Natural killer cell treated with Interleukin-12 subunit alpha and Interleukin-12 subunit beta and Interleukin-15 and Interleukin-18, amount 100 ng/mL, for 72 hours (primary cell): ENCODE data around the gene SERPINA7. TPM values are rescaled to one million over a fixed set of nuclear protein-coding genes. Genes with fewer than 3 reads are reported as not detected.
"Not testable (repeated sequence)": the region's sequence is repeated elsewhere in the genome, so short reads cannot be mapped to it uniquely, and the experiment has no call there.

Experiments used
- ATAC-seq, 2 donors: fragments of 150-1000 bp; cut with Tn5 transposase in 1 of 2; sonication (Bioruptor Pico), chemical (Tn5 transposase) in 1 of 2; 2 replicates each; pipeline ENCODE4 v1.10.0; 2021
- DNase-seq: peaks from one replicate; pipeline ENCODE4 v3.0.0; 2022; ENCODE audit warnings: low spot score
- H3K27ac Mint-ChIP-seq, 2 donors: 1 replicate in 1 of 2; 2 replicates in 1 of 2; pipeline ENCODE4 v1.8.0; 2022; ENCODE audit warnings: mixed read lengths in 2 of 2, mild to moderate bottlenecking in 1 of 2, moderate library complexity in 1 of 2
- H3K27me3 Mint-ChIP-seq, 2 donors: 1 replicate in 1 of 2; 2 replicates in 1 of 2; pipeline ENCODE4 v1.8.0; 2022; ENCODE audit warnings: mixed read lengths in 2 of 2
- H3K36me3 Mint-ChIP-seq: one replicate; pipeline ENCODE4 v1.8.0; 2022; ENCODE audit warnings: mixed read lengths
- H3K4me1 Mint-ChIP-seq, 2 donors: 1 replicate in 1 of 2; 2 replicates in 1 of 2; pipeline ENCODE4 v1.8.0; 2022; ENCODE audit warnings: low read depth in 2 of 2, mixed read lengths in 2 of 2, mild to moderate bottlenecking in 1 of 2
- H3K4me3 Mint-ChIP-seq: one replicate; pipeline ENCODE4 v1.8.0; 2022; ENCODE audit warnings: mixed read lengths
- H3K9me3 Mint-ChIP-seq: 2 replicates; pipeline ENCODE4 v1.8.0; 2022; ENCODE audit warnings: mixed read lengths
- total RNA-seq, 2 donors: library from RNA; stranded (reverse); gene quantifications; one replicate each; pipeline ENCODE4 v1.2.3, GENCODE V29; 2022

SERPINA7 gene
- total RNA-seq, 2 donors from 2014 or later = not detected

DNA sequence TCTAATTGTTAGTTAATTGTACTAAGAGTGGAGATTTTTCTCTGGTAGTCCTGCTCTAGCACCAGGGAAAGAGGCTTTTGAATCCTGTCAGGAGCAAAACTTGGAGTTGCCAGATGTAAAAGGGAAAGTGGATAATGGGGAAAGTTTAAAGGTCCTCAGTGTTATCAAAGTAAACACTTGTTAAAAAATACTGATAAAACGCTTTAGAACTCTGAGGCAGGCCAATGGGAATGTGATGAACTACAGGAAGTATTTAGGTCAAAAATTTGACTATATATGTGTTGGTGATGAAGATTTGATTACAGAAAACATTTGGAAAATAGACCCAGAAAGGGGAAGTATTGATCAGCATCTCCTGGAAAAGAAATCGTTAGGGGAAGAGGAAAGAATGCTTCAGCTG, 32.8 kb downstream of the SERPINA7 start:
- H3K36me3 Mint-ChIP-seq = no peaks in the 10 kb centered on the region
- H3K9me3 Mint-ChIP-seq = no peaks in the 10 kb centered on the region
- H3K4me1 Mint-ChIP-seq = no peaks in the 10 kb centered on the region
- H3K27me3 Mint-ChIP-seq = peaks cover 0 to 5% of the 10 kb centered on the region in 2 donors
- no peak overlapping the region for H3K27ac Mint-ChIP-seq
- no peak overlapping the region for H3K4me3 Mint-ChIP-seq
- ATAC-seq (no peak), DNase-seq (no peak)

DNA sequence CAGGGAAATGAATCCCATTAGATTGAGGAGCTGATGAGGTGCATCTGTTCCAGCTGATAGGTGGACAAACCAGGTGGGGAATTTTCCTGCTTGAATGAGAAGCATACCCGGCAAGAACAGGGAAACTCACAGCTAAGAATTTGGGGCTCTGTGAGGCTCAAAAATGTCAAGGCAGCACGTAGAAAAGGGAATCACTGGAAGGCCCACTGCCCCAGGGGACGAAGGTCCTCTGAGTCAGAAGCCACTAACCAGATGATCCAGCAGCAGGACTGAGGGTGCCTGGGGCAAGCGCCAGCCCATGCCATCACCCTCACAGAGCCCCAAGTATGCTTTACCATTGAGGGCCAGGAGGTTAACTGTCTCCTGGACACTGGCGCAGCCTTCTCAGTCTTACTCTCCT, 37.9 kb downstream of the SERPINA7 start:
- H3K27ac Mint-ChIP-seq, H3K36me3 Mint-ChIP-seq, H3K4me3 Mint-ChIP-seq, H3K27me3 Mint-ChIP-seq, DNase-seq, H3K9me3 Mint-ChIP-seq, H3K4me1 Mint-ChIP-seq, ATAC-seq: not testable (repeated sequence)

DNA sequence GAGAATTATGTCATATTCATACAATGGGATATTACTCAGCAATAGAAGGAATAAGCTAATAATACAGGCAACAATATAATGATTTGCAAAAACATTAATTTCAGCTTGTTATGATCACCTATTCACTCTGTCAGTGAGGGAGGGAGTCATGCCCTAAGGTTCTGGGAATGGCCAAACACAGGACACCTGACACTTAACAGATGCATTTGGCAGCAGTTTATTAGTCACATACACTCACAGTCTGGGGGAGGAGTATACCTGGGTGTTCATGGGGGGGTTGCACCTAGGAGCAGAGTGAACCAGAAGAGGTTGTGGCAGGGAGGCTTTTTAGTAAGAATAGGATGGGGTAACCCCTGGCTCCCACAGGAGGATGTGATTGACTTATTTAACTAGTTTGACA, 38.3 kb downstream of the SERPINA7 start:
- Mint-ChIP-seq H3K27ac (no peak overlapping the region), H3K4me1 (no peaks in the 10 kb centered on the region), H3K4me3 (no peak overlapping the region), H3K36me3 (no peaks in the 10 kb centered on the region), H3K9me3 (no peaks in the 10 kb centered on the region), H3K27me3 (peaks cover 0 to 3% of the 10 kb centered on the region in 2 donors)
- ATAC-seq (no peak), DNase-seq (no peak)

DNA sequence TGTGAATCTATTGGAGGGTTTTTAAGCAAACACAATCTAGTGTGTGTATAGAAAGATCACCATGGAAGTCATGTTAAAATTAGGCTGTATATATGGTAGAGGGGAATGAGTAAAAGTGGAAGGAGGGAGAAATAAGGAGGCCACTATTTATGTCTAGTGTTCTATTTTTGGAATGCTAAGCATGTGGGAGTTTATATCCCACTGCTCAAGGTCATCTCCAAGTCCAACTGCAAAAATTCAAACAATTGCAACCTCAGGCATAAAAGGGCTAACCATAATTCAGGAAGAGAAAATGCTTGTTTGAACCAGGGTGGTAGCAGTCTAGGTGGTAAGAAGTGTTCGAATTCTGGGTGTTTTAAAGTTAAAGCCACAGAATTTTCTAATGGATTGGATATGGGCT, 39.2 kb downstream of the SERPINA7 start:
- no peaks in the 10 kb centered on the region for H3K36me3 Mint-ChIP-seq
- no peak for ATAC-seq
- peaks cover 0 to 2% of the 10 kb centered on the region in 2 donors for H3K27me3 Mint-ChIP-seq
- no peak overlapping the region for H3K27ac Mint-ChIP-seq
- H3K9me3 Mint-ChIP-seq = no peaks in the 10 kb centered on the region
- no peak overlapping the region for H3K4me3 Mint-ChIP-seq
- H3K4me1 Mint-ChIP-seq = no peaks in the 10 kb centered on the region
- DNase-seq = no peak

DNA sequence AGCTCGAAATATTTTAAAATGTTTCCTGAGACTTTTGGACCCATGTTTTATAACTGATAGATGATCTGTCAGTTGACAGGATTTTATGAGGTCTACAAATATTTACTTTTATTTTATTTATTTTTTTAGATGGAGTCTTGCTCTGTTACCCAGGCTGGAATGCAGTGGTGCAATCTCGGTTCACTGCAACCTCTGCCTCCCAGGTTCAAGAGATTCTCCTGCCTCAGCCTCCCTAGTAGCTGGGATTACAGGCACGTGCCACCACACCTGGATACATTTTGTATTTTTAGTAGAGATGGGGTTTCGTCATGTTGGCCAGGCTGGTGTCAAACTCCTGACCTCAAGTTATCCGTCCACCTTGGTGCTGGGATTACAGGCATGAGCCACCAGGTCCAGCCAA, 50.0 kb downstream of the SERPINA7 start:
- not testable (repeated sequence) for H3K36me3 Mint-ChIP-seq, H3K27me3 Mint-ChIP-seq, H3K4me1 Mint-ChIP-seq, DNase-seq, H3K9me3 Mint-ChIP-seq, ATAC-seq, H3K4me3 Mint-ChIP-seq, H3K27ac Mint-ChIP-seq

Other genes starting within 250 kb of the SERPINA7 start
- not detected for gene NRK, start 216.2 kb downstream of the SERPINA7 start, total RNA-seq
- gene PWWP3B, start 129.6 kb upstream of the SERPINA7 start, total RNA-seq = not detected